Lower leg skin (tissue), 4 donors: ENCODE data around the gene TIPRL. TPM values are rescaled to one million over a fixed set of nuclear protein-coding genes. Genes with fewer than 3 reads are reported as not detected.

Source experiments
- DNase-seq, 2 donors: peaks; one replicate each; pipeline ENCODE4 v3.0.0-alpha.2; 2019; ENCODE audit warnings: low spot score in 2 of 2
- H3K4me3 ChIP-seq: fragments of 200-600 bp; sonication (generic); 2 replicates; pipeline ENCODE4 v1.5.1; 2017; ENCODE audit warnings: mild to moderate bottlenecking, low read depth; ENCODE audit not compliant: poor library complexity, severe bottlenecking
- POLR2A ChIP-seq, 2 donors: fragments of 450-650 bp; IDR thresholded peaks; one replicate each; pipeline ENCODE4 v1.6.1; 2016 to 2017; ENCODE audit warnings: antibody characterized with exemption in 2 of 2, mild to moderate bottlenecking in 1 of 2, moderate library complexity in 1 of 2
- WGBS, 2 donors: methylation state at CpG; one replicate each; pipeline ENCODE4 v1.1.5; 2018; 5-methylcytosine and 5-hydroxymethylcytosine counted together
- intact Hi-C: fragments of 100-400 bp; cut with DNase I; formaldehyde crosslinking; loops from one replicate; pipeline ENCODE4 v1.15.0; 2023; ENCODE audit warnings: low total_unique reads
- total RNA-seq, 4 donors: library from RNA; depleted of rRNA; stranded (reverse); fragments of >200 nt; gene quantifications; one replicate each; pipeline ENCODE4 v1.1.0, GENCODE V29; 2016
- TF ChIP-seq, protein P1 (sequence below), 3 donors: fragments of 450-650 bp; IDR thresholded peaks; one replicate each; pipeline ENCODE4 v1.5.1; 2016; ENCODE audit warnings: antibody characterized with exemption in 3 of 3, mild to moderate bottlenecking in 3 of 3, moderate library complexity in 2 of 3

Gene TIPRL
- total RNA-seq, 4 donors from 2014 or later, result 13.2 to 21.8 (median 18.6) TPM

DNA sequence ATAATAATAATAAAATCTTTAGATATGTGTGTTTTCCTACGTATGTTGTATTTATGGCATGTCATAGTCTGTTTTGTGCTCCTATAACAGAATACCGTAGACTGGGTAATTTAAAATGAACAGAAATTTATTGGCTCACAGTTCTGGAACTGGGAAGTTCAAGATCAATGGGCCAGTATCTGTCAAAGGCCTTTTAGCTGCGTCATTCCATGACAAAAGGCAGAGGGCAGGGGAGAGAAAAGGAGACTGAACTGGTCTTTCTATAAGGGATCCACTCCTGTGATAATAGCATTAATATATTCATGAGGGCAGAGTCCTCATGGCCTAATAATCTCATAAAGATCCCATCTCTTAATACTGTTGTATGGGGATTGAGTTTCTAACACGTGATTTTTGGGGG, 39.9 kb downstream of the TIPRL start:
- no peak overlapping the region for H3K4me3 ChIP-seq
- DNase-seq, result no peak
- TF ChIP-seq POLR2A (IDR thresholded peaks at IDR 0.05), result no peak
- TF ChIP-seq, protein P1, sequence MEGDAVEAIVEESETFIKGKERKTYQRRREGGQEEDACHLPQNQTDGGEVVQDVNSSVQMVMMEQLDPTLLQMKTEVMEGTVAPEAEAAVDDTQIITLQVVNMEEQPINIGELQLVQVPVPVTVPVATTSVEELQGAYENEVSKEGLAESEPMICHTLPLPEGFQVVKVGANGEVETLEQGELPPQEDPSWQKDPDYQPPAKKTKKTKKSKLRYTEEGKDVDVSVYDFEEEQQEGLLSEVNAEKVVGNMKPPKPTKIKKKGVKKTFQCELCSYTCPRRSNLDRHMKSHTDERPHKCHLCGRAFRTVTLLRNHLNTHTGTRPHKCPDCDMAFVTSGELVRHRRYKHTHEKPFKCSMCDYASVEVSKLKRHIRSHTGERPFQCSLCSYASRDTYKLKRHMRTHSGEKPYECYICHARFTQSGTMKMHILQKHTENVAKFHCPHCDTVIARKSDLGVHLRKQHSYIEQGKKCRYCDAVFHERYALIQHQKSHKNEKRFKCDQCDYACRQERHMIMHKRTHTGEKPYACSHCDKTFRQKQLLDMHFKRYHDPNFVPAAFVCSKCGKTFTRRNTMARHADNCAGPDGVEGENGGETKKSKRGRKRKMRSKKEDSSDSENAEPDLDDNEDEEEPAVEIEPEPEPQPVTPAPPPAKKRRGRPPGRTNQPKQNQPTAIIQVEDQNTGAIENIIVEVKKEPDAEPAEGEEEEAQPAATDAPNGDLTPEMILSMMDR (IDR thresholded peaks at IDR 0.05), result no peak
- intact Hi-C loops, result no loop called here
- WGBS, 2 donors, result 83 to 88% methylated on average over 4 of the region's 4 CpGs

DNA sequence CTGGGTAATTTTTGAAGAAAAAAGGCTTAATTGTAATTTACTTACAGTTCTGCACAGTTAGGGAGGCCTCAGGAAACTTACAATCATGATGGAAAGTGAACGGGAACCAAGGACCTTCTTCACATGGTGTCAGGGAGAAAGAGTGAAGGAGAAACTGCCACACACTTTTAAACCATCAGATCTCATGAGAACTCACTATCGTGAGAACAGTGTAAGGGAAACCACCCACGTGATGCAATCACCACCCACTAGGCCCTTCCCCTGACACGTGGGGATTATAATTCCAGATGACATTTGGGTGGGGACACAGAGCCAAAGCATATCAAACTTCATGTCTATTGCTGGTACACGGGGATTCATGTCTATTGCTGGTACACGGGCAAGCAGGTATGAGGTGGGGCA, 41.7 kb downstream of the TIPRL start:
- TF ChIP-seq, protein P1 (IDR thresholded peaks at IDR 0.05), result no peak
- TF ChIP-seq POLR2A (IDR thresholded peaks at IDR 0.05), result no peak
- WGBS, 2 donors, result 50 to 56% methylated on average over 6 of the region's 6 CpGs
- H3K4me3 ChIP-seq, result no peak overlapping the region
- DNase-seq, result no peak
- intact Hi-C loops, result no loop called here

DNA sequence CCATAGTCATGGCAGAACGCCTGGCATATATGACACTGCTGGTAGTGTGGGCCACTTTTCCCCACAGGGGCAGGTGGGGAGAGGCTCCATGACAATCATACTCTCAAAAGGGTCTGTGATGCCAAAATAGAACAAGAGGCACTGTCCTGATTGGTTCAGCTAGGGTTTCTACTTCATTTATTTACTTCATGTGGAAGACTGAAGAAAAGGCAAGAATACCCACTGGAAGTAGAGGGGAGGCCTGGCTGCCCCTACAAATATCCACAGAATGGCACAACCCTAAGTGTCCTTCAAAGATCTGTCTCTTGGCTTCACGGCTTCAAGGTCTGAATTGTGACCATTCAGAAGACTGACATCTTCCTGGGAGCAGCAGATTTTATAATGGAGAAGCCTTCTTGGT, 42.5 kb downstream of the TIPRL start:
- WGBS, 2 donors, result 87 to 97% methylated on average over 2 of the region's 2 CpGs
- TF ChIP-seq, protein P1 (IDR thresholded peaks at IDR 0.05), result no peak
- TF ChIP-seq POLR2A (IDR thresholded peaks at IDR 0.05), result no peak
- intact Hi-C loops, result no loop called here
- no peak for DNase-seq
- H3K4me3 ChIP-seq, result no peak overlapping the region

DNA sequence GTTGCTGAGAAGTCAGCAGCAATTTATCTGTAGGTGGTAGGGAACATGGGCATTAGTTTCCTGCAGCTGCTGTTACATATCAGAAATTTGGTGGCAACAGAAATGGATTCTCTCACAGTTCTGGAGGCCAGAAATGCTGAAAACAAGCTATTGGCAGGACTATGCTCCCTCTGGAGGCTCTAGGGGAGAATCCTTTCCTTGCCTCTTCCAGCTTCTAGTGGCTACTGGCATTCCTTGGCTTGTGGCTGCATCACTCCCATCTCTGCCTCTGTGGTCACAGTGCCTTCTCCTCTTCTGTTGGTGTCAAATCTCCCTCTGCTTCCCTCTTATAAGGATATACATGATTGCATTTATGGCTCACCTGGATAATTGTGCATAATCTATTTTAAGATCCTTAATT, 44.5 kb downstream of the TIPRL start:
- TF ChIP-seq POLR2A (IDR thresholded peaks at IDR 0.05), result no peak
- TF ChIP-seq, protein P1 (IDR thresholded peaks at IDR 0.05), result no peak
- no peak for DNase-seq
- no peak overlapping the region for H3K4me3 ChIP-seq
- intact Hi-C loops, result no loop called here

DNA sequence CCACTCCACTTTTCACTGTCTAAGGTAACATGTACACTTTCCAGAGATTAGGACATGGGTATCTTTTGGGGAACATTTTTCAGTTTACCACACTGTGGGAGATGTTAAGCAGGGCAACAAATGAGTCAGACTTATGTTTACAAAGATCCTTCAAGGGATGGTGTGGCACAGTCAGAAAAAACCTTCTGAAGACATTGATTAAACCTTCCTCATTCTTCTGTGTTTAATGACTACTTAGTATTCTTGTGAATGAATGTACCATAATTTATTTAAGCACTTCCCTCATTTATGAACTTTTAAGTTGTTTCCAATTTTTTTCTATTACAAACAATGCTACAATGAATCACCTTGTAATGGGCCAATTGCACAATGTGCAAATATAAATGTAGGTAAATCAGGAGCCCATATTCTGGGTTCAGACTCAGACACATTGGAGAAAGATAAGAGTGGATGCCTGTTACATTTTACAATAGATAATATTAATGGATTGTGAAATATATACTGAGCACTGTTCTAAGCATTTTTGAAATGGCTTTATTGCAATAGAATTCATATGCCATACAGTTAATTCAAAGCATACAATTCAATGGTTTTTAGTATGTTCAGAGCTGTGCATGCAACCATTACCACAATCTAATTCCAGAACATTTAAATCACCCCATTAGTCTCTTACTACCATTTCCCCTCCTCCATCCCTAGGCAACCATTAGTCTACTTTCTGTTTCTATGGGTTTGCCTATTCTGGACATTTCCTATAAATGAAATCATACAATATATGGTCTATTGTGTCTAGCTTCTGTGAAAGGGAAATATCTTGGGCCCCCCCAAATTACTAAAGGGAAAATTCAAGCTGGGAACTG, 45.1 kb downstream of the TIPRL start:
- TF ChIP-seq POLR2A (IDR thresholded peaks at IDR 0.05), result no peak
- TF ChIP-seq, protein P1 (IDR thresholded peaks at IDR 0.05), result no peak

DNA sequence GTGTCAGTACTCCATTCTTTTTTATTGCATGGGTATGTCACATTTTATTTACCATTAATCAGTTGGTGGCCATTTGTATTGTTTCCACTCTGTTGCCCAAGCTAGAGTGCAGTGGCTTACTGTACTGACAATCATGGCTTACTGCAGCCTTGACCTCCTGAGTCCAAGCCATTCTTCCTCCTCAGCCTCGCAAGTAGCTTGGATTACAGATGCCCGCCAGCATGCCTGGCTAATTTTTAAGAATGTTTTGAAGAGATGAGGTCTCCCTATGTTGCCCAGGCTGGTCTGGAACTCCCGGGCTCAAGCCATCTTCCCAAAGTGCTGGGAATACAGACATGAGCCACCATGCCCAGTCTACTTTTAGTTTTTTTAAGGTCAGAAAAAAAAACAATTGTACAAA, 46.2 kb downstream of the TIPRL start:
- DNase-seq, result no peak
- TF ChIP-seq POLR2A (IDR thresholded peaks at IDR 0.05), result no peak
- TF ChIP-seq, protein P1 (IDR thresholded peaks at IDR 0.05), result no peak
- H3K4me3 ChIP-seq, result no peak overlapping the region
- intact Hi-C loops, result no loop called here
- 91 to 93% methylated on average over 3 of the region's 3 CpGs for WGBS, 2 donors

More for the DNA sequence above, 45.1 kb downstream of the TIPRL start:
- DNase-seq, result no peak
- intact Hi-C loops, result no loop called here
- no peak overlapping the region for H3K4me3 ChIP-seq
